Liver (tissue), 9 donors: ENCODE measurements around the gene CALB2. TPM values are rescaled to one million over a fixed set of nuclear protein-coding genes. Genes with fewer than 3 reads are reported as not detected.

ENCODE experiments used
- DNase-seq: peaks from one replicate; pipeline ENCODE4 v3.0.0-alpha.2; 2017; ENCODE audit warnings: low spot score
- H3K27ac ChIP-seq, 2 donors: one replicate each; pipeline ENCODE4 v1.7.0; 2013; ENCODE audit warnings: inconsistent platforms in 2 of 2, low read length in 2 of 2, control low read depth in 1 of 2, low read depth in 1 of 2, mild to moderate bottlenecking in 1 of 2
- H3K27me3 ChIP-seq, 4 donors: one replicate each; pipeline versions ENCODE4 v1.6.1 to v1.7.0; 2013; ENCODE audit warnings: low read length in 3 of 4, inconsistent platforms in 1 of 4, mild to moderate bottlenecking in 1 of 4, moderate library complexity in 1 of 4; ENCODE audit not compliant: control insufficient read depth in 4 of 4, insufficient read depth in 4 of 4
- H3K36me3 ChIP-seq, 4 donors: one replicate each; pipeline versions ENCODE4 v1.6.1 to v1.7.0; 2013; ENCODE audit warnings: low read length in 3 of 4, mild to moderate bottlenecking in 3 of 4, low read depth in 1 of 4, moderate library complexity in 1 of 4; ENCODE audit not compliant: control insufficient read depth in 4 of 4, insufficient read depth in 3 of 4
- H3K4me1 ChIP-seq, 4 donors: one replicate each; pipeline versions ENCODE4 v1.6.1 to v1.7.0; 2013; ENCODE audit warnings: low read length in 3 of 4, mild to moderate bottlenecking in 3 of 4, moderate library complexity in 1 of 4; ENCODE audit not compliant: control insufficient read depth in 4 of 4, insufficient read depth in 4 of 4
- H3K4me3 ChIP-seq, 3 donors: one replicate each; pipeline versions ENCODE4 v1.6.1 to v1.7.0; 2013; ENCODE audit warnings: low read length in 3 of 3, control low read depth in 1 of 3, low read depth in 1 of 3, mild to moderate bottlenecking in 1 of 3
- H3K9ac ChIP-seq, 2 donors: one replicate each; pipeline ENCODE4 v1.7.0; 2013; ENCODE audit warnings: low read length in 2 of 2, mild to moderate bottlenecking in 2 of 2, moderate library complexity in 2 of 2, control low read depth in 1 of 2, low read depth in 1 of 2
- H3K9me3 ChIP-seq, 4 donors: one replicate each; pipeline versions ENCODE4 v1.6.1 to v1.7.0; 2013; ENCODE audit warnings: low read length in 3 of 4; ENCODE audit not compliant: control insufficient read depth in 4 of 4
- ATF3 ChIP-seq: IDR thresholded peaks from 2 replicates; pipeline ENCODE4 v1.6.1; 2016; ENCODE audit warnings: antibody characterized with exemption
- CTCF ChIP-seq: fragments of 150-350 bp; IDR thresholded peaks from 2 replicates; pipeline ENCODE4 v1.5.1; 2017; ENCODE audit warnings: improper control_type of control experiment, low read depth, low read length; ENCODE audit not compliant: missing input control
- EGR1 ChIP-seq, 2 donors: IDR thresholded peaks; 2 replicates each; pipeline ENCODE4 v1.6.1; 2016 to 2018; ENCODE audit warnings: antibody characterized with exemption in 2 of 2, low read depth in 2 of 2
- FOXA1 ChIP-seq: IDR thresholded peaks from 2 replicates; pipeline ENCODE4 v1.6.1; 2016; ENCODE audit warnings: antibody characterized with exemption
- FOXA2 ChIP-seq: IDR thresholded peaks from 2 replicates; pipeline ENCODE4 v1.6.1; 2016; ENCODE audit warnings: antibody characterized with exemption
- GABPA ChIP-seq, 2 donors: IDR thresholded peaks in 1 of 2; conservative IDR thresholded peaks in 1 of 2; 2 replicates each; pipeline ENCODE4 v1.6.1; 2016; ENCODE audit warnings: antibody characterized with exemption in 2 of 2, mild to moderate bottlenecking in 1 of 2, moderate library complexity in 1 of 2
- HNF4A ChIP-seq, 2 donors: conservative IDR thresholded peaks; 2 replicates each; pipeline ENCODE4 v1.6.1; 2016; ENCODE audit warnings: antibody characterized with exemption in 2 of 2, mild to moderate bottlenecking in 2 of 2
- HNF4G ChIP-seq: IDR thresholded peaks from 2 replicates; pipeline ENCODE4 v1.6.1; 2016; ENCODE audit warnings: antibody characterized with exemption
- JUND ChIP-seq, 2 donors: IDR thresholded peaks; 2 replicates each; pipeline ENCODE4 v1.6.1; 2016; ENCODE audit warnings: antibody characterized with exemption in 2 of 2
- MAX ChIP-seq: IDR thresholded peaks from 2 replicates; pipeline ENCODE4 v1.6.1; 2016; ENCODE audit warnings: antibody characterized with exemption
- NR2F2 ChIP-seq: IDR thresholded peaks from 2 replicates; pipeline ENCODE4 v1.6.1; 2016; ENCODE audit warnings: antibody characterized with exemption
- RAD21 ChIP-seq, 2 donors: IDR thresholded peaks; 2 replicates each; pipeline ENCODE4 v1.6.1; 2016; ENCODE audit warnings: antibody characterized with exemption in 2 of 2, mild to moderate bottlenecking in 2 of 2
- REST ChIP-seq: IDR thresholded peaks from 2 replicates; pipeline ENCODE4 v1.6.1; 2016; ENCODE audit warnings: antibody characterized with exemption, mild to moderate bottlenecking
- RXRA ChIP-seq, 2 donors: IDR thresholded peaks; 2 replicates each; pipeline ENCODE4 v1.6.1; 2017 to 2018; ENCODE audit warnings: antibody characterized with exemption in 2 of 2, mild to moderate bottlenecking in 1 of 2
- SP1 ChIP-seq: IDR thresholded peaks from 2 replicates; pipeline ENCODE4 v1.6.1; 2018; ENCODE audit warnings: antibody characterized with exemption, mild to moderate bottlenecking
- TAF1 ChIP-seq: conservative IDR thresholded peaks from 2 replicates; pipeline ENCODE4 v1.6.1; 2016; ENCODE audit warnings: antibody characterized with exemption, mild to moderate bottlenecking
- YY1 ChIP-seq: IDR thresholded peaks from 2 replicates; pipeline ENCODE4 v1.6.1; 2016; ENCODE audit warnings: antibody characterized with exemption, mild to moderate bottlenecking
- ZBTB33 ChIP-seq: IDR thresholded peaks from 2 replicates; pipeline ENCODE4 v1.6.1; 2016; ENCODE audit warnings: antibody characterized with exemption
- WGBS: extraction: QIAGEN DNeasy Blood & Tissue Kit; methylation state at CpG from one replicate; pipeline ENCODE4 v1.1.7; 2013; 5-methylcytosine and 5-hydroxymethylcytosine counted together
- polyA plus RNA-seq, 2 donors: library from polyadenylated mRNA; stranded (reverse) in 1 of 2; unstranded in 1 of 2; fragments of 200-250 nt in 1 of 2; fragments of >200 nt in 1 of 2; fragmentation: Nextera tagmentation in 1 of 2; extraction: Ambion mirVana in 1 of 2; gene quantifications; one replicate each; pipeline versions ENCODE4 v1.2.1 to v1.2.3, GENCODE V29; 2013 to 2015
- total RNA-seq, 2 donors: library from RNA; depleted of rRNA; stranded (reverse); fragments of >200 nt; gene quantifications; one replicate each; pipeline ENCODE4 v1.2.3, GENCODE V29; 2014
- donor health status: healthy.
- donor health status: healthy.
- donor health status: healthy.
- donor health status: healthy.
- donor health status: healthy.

CALB2 gene
- total and polyA plus RNA-seq, 4 donors: not detected

- Histone ChIP-seq H3K27ac (no peak overlapping the region), H3K36me3 (no peaks in the 10 kb centered on the region), H3K4me3 (no peak overlapping the region), H3K9ac (no peak overlapping the region), H3K9me3 (no peaks in the 10 kb centered on the region), H3K27me3 (no peaks in the 10 kb centered on the region), H3K4me1 (no peaks in the 10 kb centered on the region)
- 73% methylated on average over 8 of the region's 8 CpGs for WGBS
- TF ChIP-seq RAD21 (IDR thresholded peaks at IDR 0.05) (no peak), NR2F2 (no peak), TAF1 (no peak), JUND (IDR thresholded peaks at IDR 0.05) (no peak), EGR1 (IDR thresholded peaks at IDR 0.05; ENCODE audit: low read depth in 2 of 2) (no peak), YY1 (no peak), HNF4G (no peak), SP1 (no peak), ATF3 (no peak), HNF4A (conservative IDR thresholded peaks at IDR 0.05) (no peak), GABPA (IDR thresholded peaks at IDR 0.05 in 1 of 2, conservative IDR thresholded peaks at IDR 0.05 in 1 of 2) (no peak), FOXA2 (no peak), REST (no peak), CTCF (no peak), RXRA (IDR thresholded peaks at IDR 0.05) (no peak), ZBTB33 (no peak), MAX (no peak), FOXA1 (no peak)
- no peak for DNase-seq
Measured at GRCh38 chr16:71343078-71343477, 15.4 kb upstream of the CALB2 start.
